Keratinocyte (primary cell): ENCODE results near the gene VPS13C.

Experiments used
- CTCF ChIP-seq, 3 experiments: IDR thresholded peaks in 1 of 3; conservative IDR thresholded peaks in 1 of 3; optimal IDR thresholded peaks in 1 of 3; 2 replicates in 2 of 3; 3 replicates in 1 of 3; pipeline versions ENCODE3 to v1.5.1; 2011; ENCODE audit warnings: low read length in 3 of 3, mild to moderate bottlenecking in 3 of 3, moderate library complexity in 2 of 3, control low read depth in 1 of 3, inconsistent platforms in 1 of 3; ENCODE audit not compliant: insufficient read depth in 2 of 3; ENCODE audit errors: extremely low read depth in 1 of 3
- EZH2 ChIP-seq: IDR thresholded peaks from one replicate; pipeline ENCODE4 v1.6.1; 2012; ENCODE audit warnings: inconsistent platforms, mild to moderate bottlenecking, low read length, moderate library complexity

GRCh38 chr15:61890106-61890505 lies 170.1 kb downstream of the VPS13C start:
- TF ChIP-seq CTCF (optimal IDR thresholded peaks at IDR 0.05 in 1 of 3, IDR thresholded peaks at IDR 0.05 in 1 of 3, conservative IDR thresholded peaks at IDR 0.05 in 1 of 3; ENCODE audit: extremely low read depth in 1 of 3, insufficient read depth in 2 of 3, low read length in 3 of 3) (no peak), EZH2 (no peak)
